ENCODE results near the gene TMEM86A. TPM values are rescaled to one million over a fixed set of nuclear protein-coding genes. Genes with fewer than 3 reads are reported as not detected.

The TMEM86A gene
- total RNA-seq, 1 donor from 2014 or later: 7.4 TPM

- no peaks in the 10 kb centered on the region for H3K9me3 Mint-ChIP-seq
- no peaks in the 10 kb centered on the region for H3K4me1 Mint-ChIP-seq
- H3K27ac Mint-ChIP-seq: no peak overlapping the region
- no peaks in the 10 kb centered on the region for H3K36me3 Mint-ChIP-seq
- peaks cover 19% of the 10 kb centered on the region for H3K27me3 Mint-ChIP-seq (ENCODE audit: low read depth)
- H3K4me3 Mint-ChIP-seq: no peak overlapping the region
- DNase-seq (ENCODE audit: low spot score in 2 of 2, unreplicated experiment in 2 of 2): no peak
- no peak for TF ChIP-seq CTCF (IDR thresholded peaks at IDR 0.05; ENCODE audit: unreplicated experiment)
Observed at GRCh38 chr11:18737642-18738041, 39.1 kb downstream of the TMEM86A start.

- DNase-seq (ENCODE audit: low spot score in 2 of 2, unreplicated experiment in 2 of 2): no peak
- H3K4me3 Mint-ChIP-seq: no peak overlapping the region
- peaks cover 16% of the 10 kb centered on the region for H3K27me3 Mint-ChIP-seq (ENCODE audit: low read depth)
- no peak overlapping the region for H3K27ac Mint-ChIP-seq
- no peaks in the 10 kb centered on the region for H3K9me3 Mint-ChIP-seq
- H3K4me1 Mint-ChIP-seq: no peaks in the 10 kb centered on the region
- no peaks in the 10 kb centered on the region for H3K36me3 Mint-ChIP-seq
- no peak for TF ChIP-seq CTCF (IDR thresholded peaks at IDR 0.05; ENCODE audit: unreplicated experiment)
Observed at GRCh38 chr11:18739685-18740084, 41.1 kb downstream of the TMEM86A start.

- no peaks in the 10 kb centered on the region for H3K4me1 Mint-ChIP-seq
- H3K4me3 Mint-ChIP-seq: no peak overlapping the region
- no peak overlapping the region for H3K27ac Mint-ChIP-seq
- peaks cover 5% of the 10 kb centered on the region for H3K27me3 Mint-ChIP-seq (ENCODE audit: low read depth)
- no peaks in the 10 kb centered on the region for H3K36me3 Mint-ChIP-seq
- no peaks in the 10 kb centered on the region for H3K9me3 Mint-ChIP-seq
- DNase-seq (ENCODE audit: low spot score in 2 of 2, unreplicated experiment in 2 of 2): no peak
- no peak for TF ChIP-seq CTCF (IDR thresholded peaks at IDR 0.05; ENCODE audit: unreplicated experiment)
Observed at GRCh38 chr11:18741783-18742182, 43.2 kb downstream of the TMEM86A start.

GRCh38 chr11:18743365-18743764, 44.8 kb downstream of the TMEM86A start:
- H3K27me3 Mint-ChIP-seq (ENCODE audit: low read depth): peaks cover 5% of the 10 kb centered on the region
- DNase-seq (ENCODE audit: low spot score in 2 of 2, unreplicated experiment in 2 of 2): no peak
- H3K27ac Mint-ChIP-seq: no peak overlapping the region
- H3K36me3 Mint-ChIP-seq: no peaks in the 10 kb centered on the region
- H3K4me1 Mint-ChIP-seq: no peaks in the 10 kb centered on the region
- H3K9me3 Mint-ChIP-seq: no peaks in the 10 kb centered on the region
- H3K4me3 Mint-ChIP-seq: no peak overlapping the region
- no peak for TF ChIP-seq CTCF (IDR thresholded peaks at IDR 0.05; ENCODE audit: unreplicated experiment)

GRCh38 chr11:18743900-18744514, 45.4 kb downstream of the TMEM86A start:
- Mint-ChIP-seq H3K27me3 (ENCODE audit: low read depth) (peaks cover 3% of the 10 kb centered on the region), H3K4me3 (no peak overlapping the region), H3K36me3 (no peaks in the 10 kb centered on the region), H3K9me3 (no peaks in the 10 kb centered on the region), H3K4me1 (no peaks in the 10 kb centered on the region), H3K27ac (no peak overlapping the region)
- no peak for TF ChIP-seq CTCF (IDR thresholded peaks at IDR 0.05; ENCODE audit: unreplicated experiment)
- no peak for DNase-seq (ENCODE audit: low spot score in 2 of 2, unreplicated experiment in 2 of 2)

GRCh38 chr11:18745251-18745650, 46.7 kb downstream of the TMEM86A start:
- Mint-ChIP-seq H3K4me1 (no peaks in the 10 kb centered on the region), H3K27ac (no peak overlapping the region), H3K36me3 (no peaks in the 10 kb centered on the region), H3K4me3 (no peak overlapping the region), H3K27me3 (ENCODE audit: low read depth) (no peaks in the 10 kb centered on the region), H3K9me3 (no peaks in the 10 kb centered on the region)
- TF ChIP-seq CTCF (IDR thresholded peaks at IDR 0.05; ENCODE audit: unreplicated experiment): no peak
- DNase-seq (ENCODE audit: low spot score in 2 of 2, unreplicated experiment in 2 of 2): no peak

Data from mesothelial cell of epicardium (in vitro differentiated cells).